Osteocyte (in vitro differentiated cells): ENCODE results near the gene DNAL4. TPM values are rescaled to one million over a fixed set of nuclear protein-coding genes. Genes with fewer than 3 reads are reported as not detected.

Source experiments
- DNase-seq: peaks from one replicate; pipeline ENCODE4 v3.0.0; 2021; ENCODE audit warnings: mixed read lengths; ENCODE audit not compliant: unreplicated experiment; ENCODE audit errors: extremely low spot score
- H3K27ac Mint-ChIP-seq: one replicate; pipeline ENCODE4 v1.8.0; 2021; ENCODE audit warnings: mild to moderate bottlenecking, mixed read lengths; ENCODE audit not compliant: unreplicated experiment
- H3K27me3 Mint-ChIP-seq: one replicate; pipeline ENCODE4 v1.8.0; 2021; ENCODE audit warnings: mixed read lengths; ENCODE audit not compliant: unreplicated experiment
- H3K36me3 Mint-ChIP-seq: one replicate; pipeline ENCODE4 v1.8.0; 2021; ENCODE audit warnings: mixed read lengths; ENCODE audit not compliant: unreplicated experiment
- H3K4me1 Mint-ChIP-seq: one replicate; pipeline ENCODE4 v1.8.0; 2021; ENCODE audit warnings: mixed read lengths; ENCODE audit not compliant: unreplicated experiment
- H3K4me3 Mint-ChIP-seq: one replicate; pipeline ENCODE4 v1.8.0; 2021; ENCODE audit warnings: mild to moderate bottlenecking, moderate library complexity, mixed read lengths; ENCODE audit not compliant: unreplicated experiment
- H3K9me3 Mint-ChIP-seq: one replicate; pipeline ENCODE4 v1.8.0; 2021; ENCODE audit warnings: mixed read lengths; ENCODE audit not compliant: unreplicated experiment
- total RNA-seq: library from RNA; stranded (reverse); gene quantifications from 2 replicates; pipeline ENCODE4 v1.2.1, GENCODE V29; 2021
- TF ChIP-seq, protein P1 (sequence below): fragments of 200-600 bp; sonication (generic); IDR thresholded peaks from 2 replicates; pipeline ENCODE4 v1.5.0; 2021; ENCODE audit warnings: antibody characterized with exemption, mild to moderate bottlenecking, moderate library complexity

The DNAL4 gene
- total RNA-seq, 1 donor from 2014 or later, result 17.0 TPM

DNA sequence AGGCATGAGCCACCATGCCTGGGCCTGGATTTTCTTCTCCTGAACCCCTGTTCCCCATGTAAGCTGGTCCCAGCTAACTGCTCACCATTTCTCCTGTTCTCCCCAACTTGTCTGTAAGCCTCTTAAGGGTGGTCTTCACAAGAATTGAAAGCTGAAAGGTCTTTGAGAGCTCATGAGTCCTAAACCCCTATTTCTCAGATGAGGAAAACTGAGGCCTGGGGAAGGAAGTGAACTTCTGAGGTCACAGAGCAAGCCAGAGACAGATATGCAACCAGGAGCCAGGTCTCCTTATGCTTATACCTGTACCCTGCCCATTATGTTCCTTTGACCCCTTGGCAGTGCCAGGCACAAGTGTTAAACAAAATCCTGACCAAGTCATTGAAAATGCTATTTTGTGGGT is 33.6 kb upstream of the DNAL4 start:
- no peak overlapping the region for H3K27ac Mint-ChIP-seq
- no peak overlapping the region for H3K4me3 Mint-ChIP-seq
- no peaks in the 10 kb centered on the region for H3K27me3 Mint-ChIP-seq
- H3K4me1 Mint-ChIP-seq, result no peaks in the 10 kb centered on the region
- no peaks in the 10 kb centered on the region for H3K9me3 Mint-ChIP-seq
- no peaks in the 10 kb centered on the region for H3K36me3 Mint-ChIP-seq
- TF ChIP-seq, protein P1, sequence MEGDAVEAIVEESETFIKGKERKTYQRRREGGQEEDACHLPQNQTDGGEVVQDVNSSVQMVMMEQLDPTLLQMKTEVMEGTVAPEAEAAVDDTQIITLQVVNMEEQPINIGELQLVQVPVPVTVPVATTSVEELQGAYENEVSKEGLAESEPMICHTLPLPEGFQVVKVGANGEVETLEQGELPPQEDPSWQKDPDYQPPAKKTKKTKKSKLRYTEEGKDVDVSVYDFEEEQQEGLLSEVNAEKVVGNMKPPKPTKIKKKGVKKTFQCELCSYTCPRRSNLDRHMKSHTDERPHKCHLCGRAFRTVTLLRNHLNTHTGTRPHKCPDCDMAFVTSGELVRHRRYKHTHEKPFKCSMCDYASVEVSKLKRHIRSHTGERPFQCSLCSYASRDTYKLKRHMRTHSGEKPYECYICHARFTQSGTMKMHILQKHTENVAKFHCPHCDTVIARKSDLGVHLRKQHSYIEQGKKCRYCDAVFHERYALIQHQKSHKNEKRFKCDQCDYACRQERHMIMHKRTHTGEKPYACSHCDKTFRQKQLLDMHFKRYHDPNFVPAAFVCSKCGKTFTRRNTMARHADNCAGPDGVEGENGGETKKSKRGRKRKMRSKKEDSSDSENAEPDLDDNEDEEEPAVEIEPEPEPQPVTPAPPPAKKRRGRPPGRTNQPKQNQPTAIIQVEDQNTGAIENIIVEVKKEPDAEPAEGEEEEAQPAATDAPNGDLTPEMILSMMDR, result no peak
- DNase-seq, result no peak

DNA sequence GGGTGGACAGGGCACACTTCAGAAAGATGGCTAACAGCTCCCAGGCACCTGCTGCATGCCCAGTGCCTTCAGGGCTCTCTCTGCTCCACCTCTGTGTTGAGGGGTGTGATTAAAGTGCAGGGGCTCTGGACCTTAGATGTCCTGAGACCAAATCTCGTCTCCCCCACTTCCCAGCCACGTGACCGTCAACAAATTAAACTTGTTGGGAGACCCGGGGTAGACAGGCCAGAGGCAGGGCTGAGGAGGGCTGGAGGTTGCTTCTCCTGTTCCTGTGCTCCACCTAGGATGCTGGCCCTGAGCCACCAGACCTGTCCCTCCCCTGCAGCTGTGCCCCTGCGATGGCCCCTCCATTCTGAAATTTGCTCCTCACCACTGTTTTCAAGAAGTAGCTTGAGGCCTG is 32.9 kb upstream of the DNAL4 start:
- no peak for DNase-seq
- Mint-ChIP-seq H3K36me3 (no peaks in the 10 kb centered on the region), H3K27me3 (no peaks in the 10 kb centered on the region), H3K4me3 (no peak overlapping the region), H3K27ac (no peak overlapping the region), H3K9me3 (no peaks in the 10 kb centered on the region), H3K4me1 (no peaks in the 10 kb centered on the region)
- TF ChIP-seq, protein P1, result no peak

DNA sequence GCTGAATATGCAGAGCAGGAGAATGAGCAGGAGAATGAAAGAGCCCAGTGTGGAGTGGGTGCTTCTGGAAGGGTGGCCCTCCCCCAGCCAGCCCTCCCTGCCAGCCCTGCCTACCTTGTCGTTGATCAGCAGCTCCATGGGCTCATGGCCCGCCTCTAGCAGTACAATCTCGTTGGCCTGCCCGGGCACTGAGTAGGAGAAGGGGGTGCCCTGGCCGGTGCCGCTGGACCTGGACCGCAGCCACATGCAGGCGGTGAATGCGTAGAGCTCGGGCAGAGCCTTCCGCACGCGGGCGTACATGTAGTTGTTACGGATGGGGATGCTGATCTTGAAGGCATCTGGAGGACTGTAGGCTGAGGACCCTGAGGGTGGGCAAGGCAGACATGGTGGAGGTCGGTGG is 32.4 kb upstream of the DNAL4 start:
- TF ChIP-seq, protein P1, result no peak
- DNase-seq, result no peak

DNA sequence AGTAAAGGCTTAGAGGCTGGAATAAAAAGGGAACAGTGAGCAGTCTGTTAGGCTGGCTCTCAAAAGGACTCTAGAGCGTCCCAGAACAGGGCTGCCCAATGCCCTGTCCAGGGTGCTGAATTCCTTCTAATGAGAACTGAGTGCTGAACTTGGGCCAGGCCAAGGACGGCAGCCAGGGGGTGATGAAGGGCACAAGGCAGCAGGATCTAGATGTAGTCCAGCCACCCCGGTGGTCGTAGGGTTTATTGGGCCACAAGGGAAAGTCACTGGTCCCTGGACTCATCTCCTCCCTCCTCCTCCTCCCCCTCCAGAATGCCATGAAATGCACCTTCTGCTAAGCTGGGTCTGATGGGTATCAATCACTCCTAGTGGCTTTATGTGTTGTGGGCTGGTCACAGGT is 30.6 kb upstream of the DNAL4 start:
- no peaks in the 10 kb centered on the region for H3K36me3 Mint-ChIP-seq
- peaks cover 8% of the 10 kb centered on the region for H3K27me3 Mint-ChIP-seq
- DNase-seq, result peak; percentile 90
- no peak overlapping the region for H3K4me3 Mint-ChIP-seq
- TF ChIP-seq, protein P1, result peak; percentile 64
- H3K27ac Mint-ChIP-seq, result no peak overlapping the region
- H3K9me3 Mint-ChIP-seq, result no peaks in the 10 kb centered on the region
- no peaks in the 10 kb centered on the region for H3K4me1 Mint-ChIP-seq

More for the DNA sequence above, 32.4 kb upstream of the DNAL4 start:
- no peaks in the 10 kb centered on the region for H3K36me3 Mint-ChIP-seq
- H3K4me1 Mint-ChIP-seq, result no peaks in the 10 kb centered on the region
- H3K4me3 Mint-ChIP-seq, result no peak overlapping the region
- H3K27me3 Mint-ChIP-seq, result no peaks in the 10 kb centered on the region
- no peaks in the 10 kb centered on the region for H3K9me3 Mint-ChIP-seq
- no peak overlapping the region for H3K27ac Mint-ChIP-seq

- H3K36me3 Mint-ChIP-seq, result no peaks in the 10 kb centered on the region
- peaks cover 16% of the 10 kb centered on the region for H3K27me3 Mint-ChIP-seq
- DNase-seq, result no peak
- no peak overlapping the region for H3K27ac Mint-ChIP-seq
- H3K4me3 Mint-ChIP-seq, result no peak overlapping the region
- no peaks in the 10 kb centered on the region for H3K9me3 Mint-ChIP-seq
- TF ChIP-seq, protein P1, result no peak
- no peaks in the 10 kb centered on the region for H3K4me1 Mint-ChIP-seq
These were observed 29.7 kb upstream of the DNAL4 start for GRCh38 chr22:38823637-38824036.
